Activated T-helper 17 cell treated with anti-CD3 and anti-CD28 coated beads, Interleukin-2, amount 50 U/mL, for 72 hours (primary cell): Measurements from ENCODE around the gene TPSD1. TPM values are rescaled to one million over a fixed set of nuclear protein-coding genes. Genes with fewer than 3 reads are reported as not detected.
A peak's percentile ranks its signal among the peaks of the same experiment; 100 is the strongest.

Source experiments
- ATAC-seq: fragments of 150-1000 bp; cut with Tn5 transposase; replicated peaks from 2 replicates; pipeline ENCODE4 v1.10.0; 2021; ENCODE audit warnings: mild to moderate bottlenecking, moderate library complexity
- H3K27ac Mint-ChIP-seq: one replicate; pipeline ENCODE4 v1.8.0; 2022; ENCODE audit warnings: mixed read lengths
- H3K27me3 Mint-ChIP-seq: one replicate; pipeline ENCODE4 v1.8.0; 2022; ENCODE audit warnings: mixed read lengths
- H3K36me3 Mint-ChIP-seq: one replicate; pipeline ENCODE4 v1.8.0; 2022; ENCODE audit warnings: low read depth, mild to moderate bottlenecking, mixed read lengths
- H3K4me1 Mint-ChIP-seq: one replicate; pipeline ENCODE4 v1.8.0; 2022; ENCODE audit warnings: mixed read lengths
- H3K4me3 Mint-ChIP-seq: one replicate; pipeline ENCODE4 v1.8.0; 2022; ENCODE audit warnings: mild to moderate bottlenecking, mixed read lengths
- H3K9me3 Mint-ChIP-seq: one replicate; pipeline ENCODE4 v1.8.0; 2022; ENCODE audit warnings: mixed read lengths
- total RNA-seq, 2 donors: library from RNA; stranded (reverse); gene quantifications; one replicate each; pipeline ENCODE4 v1.2.3, GENCODE V29; 2022

The TPSD1 gene
- total RNA-seq, 2 donors from 2014 or later, result not detected

DNA sequence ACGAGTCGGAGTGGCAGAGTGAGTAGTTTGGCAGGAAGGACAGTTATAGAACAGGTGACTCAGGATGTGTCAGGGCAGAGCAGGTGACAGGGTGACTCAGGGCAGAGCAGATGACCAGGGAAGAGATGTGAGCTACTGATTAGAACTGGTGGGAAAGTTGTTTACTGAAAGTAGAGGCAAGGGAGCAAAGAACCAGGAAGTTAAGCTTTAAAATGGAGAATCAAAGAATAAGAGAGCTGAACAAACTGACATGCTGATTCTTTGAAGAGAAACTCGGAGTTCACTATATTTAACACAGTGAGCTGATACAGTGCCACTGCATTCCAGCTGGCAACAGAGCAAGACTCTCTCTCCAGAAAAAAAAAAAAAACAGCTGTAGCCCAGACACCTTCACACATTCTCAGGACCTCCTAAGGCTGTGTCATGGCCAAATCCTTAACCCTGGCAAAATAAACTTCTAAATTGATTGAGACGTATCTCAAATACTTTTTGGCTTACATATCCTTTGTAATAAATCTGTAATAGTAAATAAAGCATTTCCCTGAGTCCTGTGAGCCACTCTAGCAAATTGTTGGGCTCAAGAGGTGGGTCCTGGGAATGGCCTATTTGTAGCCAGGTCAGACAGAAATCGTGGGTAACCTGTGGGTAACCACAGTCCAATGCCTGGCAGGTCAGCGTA is 41.3 kb downstream of the TPSD1 start:
- H3K4me3 Mint-ChIP-seq, result peak overlapping the region; percentile 1
- H3K27me3 Mint-ChIP-seq, result peaks cover 26% of the 10 kb centered on the region
- no peaks in the 10 kb centered on the region for H3K36me3 Mint-ChIP-seq
- H3K4me1 Mint-ChIP-seq, result peaks cover 6% of the 10 kb centered on the region
- peak; percentile 97 for ATAC-seq
- no peaks in the 10 kb centered on the region for H3K9me3 Mint-ChIP-seq
- peak overlapping the region; percentile 16 for H3K27ac Mint-ChIP-seq

DNA sequence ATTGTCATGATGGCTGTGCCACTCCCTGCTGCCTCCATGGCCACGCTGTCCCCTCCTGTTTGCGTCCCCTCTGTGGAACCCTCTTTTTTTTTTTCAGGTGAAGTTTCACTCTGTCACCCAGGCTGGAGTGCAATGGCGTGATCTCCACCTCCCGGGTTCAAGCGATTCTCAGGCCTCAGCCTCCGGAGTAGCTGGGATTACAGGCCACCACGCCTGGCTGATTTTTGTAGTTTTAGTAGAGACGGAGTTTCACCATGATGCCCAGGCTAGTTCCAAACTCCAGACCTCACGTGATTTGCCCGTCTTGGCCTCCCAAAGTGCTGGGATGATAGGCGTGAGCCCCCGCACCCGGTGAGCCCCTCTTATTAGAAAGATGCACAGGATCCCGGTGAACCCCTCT is 42.5 kb downstream of the TPSD1 start:
- no peaks in the 10 kb centered on the region for H3K36me3 Mint-ChIP-seq
- ATAC-seq, result no peak

DNA sequence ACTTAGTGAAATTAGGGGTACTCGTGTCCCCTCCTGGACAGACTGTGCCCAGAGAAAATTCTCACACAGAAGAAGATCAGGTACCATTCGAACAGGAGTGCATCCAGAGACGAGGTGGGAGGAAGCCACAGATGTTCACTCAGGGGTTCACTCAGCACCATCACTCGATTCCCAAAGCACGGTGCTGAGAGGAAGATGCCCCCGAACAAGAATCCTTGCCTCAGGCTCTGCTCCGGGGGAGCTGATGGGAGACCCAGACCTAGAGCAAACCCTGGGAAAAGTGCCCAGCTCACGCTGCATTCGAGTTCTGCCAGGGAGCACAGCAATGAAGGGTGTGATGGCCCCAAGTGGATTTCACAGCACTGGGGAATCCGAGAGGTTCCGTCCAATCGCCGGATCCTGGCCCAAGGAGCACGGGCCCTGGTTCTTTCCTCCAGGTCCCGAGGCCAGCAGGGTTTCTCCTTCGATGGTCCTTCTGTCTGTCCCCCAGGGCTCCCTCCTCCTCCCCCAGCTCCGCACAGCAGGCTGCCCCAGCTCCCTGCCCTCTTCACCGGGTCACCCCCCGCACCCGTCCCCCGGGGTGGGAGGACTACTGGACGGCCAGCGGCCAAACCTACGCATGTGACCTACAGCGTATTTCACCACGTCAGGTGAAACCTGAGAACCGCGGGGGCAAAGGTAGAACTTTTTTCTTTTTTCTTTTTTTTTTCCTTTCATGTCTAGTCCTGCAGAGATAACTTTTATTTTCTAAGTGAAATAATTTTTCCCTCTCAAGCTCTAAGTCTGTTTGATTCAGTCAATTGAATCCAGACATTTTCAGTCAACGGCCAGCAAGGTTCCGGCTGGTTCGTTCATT is 43.4 kb downstream of the TPSD1 start:
- peaks cover 16% of the 10 kb centered on the region for H3K27me3 Mint-ChIP-seq
- no peaks in the 10 kb centered on the region for H3K36me3 Mint-ChIP-seq
- ATAC-seq, result no peak
- no peak overlapping the region for H3K27ac Mint-ChIP-seq
- H3K9me3 Mint-ChIP-seq, result no peaks in the 10 kb centered on the region
- peaks cover 10% of the 10 kb centered on the region for H3K4me1 Mint-ChIP-seq
- no peak overlapping the region for H3K4me3 Mint-ChIP-seq

More for the DNA sequence above, 42.5 kb downstream of the TPSD1 start:
- H3K27me3 Mint-ChIP-seq, result peaks cover 22% of the 10 kb centered on the region
- no peak overlapping the region for H3K4me3 Mint-ChIP-seq
- H3K27ac Mint-ChIP-seq, result no peak overlapping the region
- peaks cover 6% of the 10 kb centered on the region for H3K4me1 Mint-ChIP-seq
- H3K9me3 Mint-ChIP-seq, result no peaks in the 10 kb centered on the region

DNA sequence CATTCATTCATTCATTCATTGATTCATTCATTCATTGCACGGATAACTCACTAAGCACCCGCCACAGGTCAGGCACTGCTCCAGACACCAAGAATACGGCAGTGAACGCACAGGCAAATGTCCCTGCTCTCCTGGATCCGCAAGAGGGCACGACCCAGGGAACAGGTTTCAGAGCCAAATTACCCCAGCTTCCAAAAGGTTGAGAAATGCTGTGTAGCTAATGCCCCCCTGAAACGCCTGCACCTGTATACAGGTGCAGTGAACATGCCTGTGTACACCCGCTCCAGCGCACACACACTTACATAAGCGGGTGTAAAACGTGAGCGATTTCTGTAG is 44.0 kb downstream of the TPSD1 start:
- Mint-ChIP-seq H3K9me3 (no peaks in the 10 kb centered on the region), H3K27ac (no peak overlapping the region), H3K36me3 (no peaks in the 10 kb centered on the region), H3K4me3 (no peak overlapping the region), H3K27me3 (peaks cover 12% of the 10 kb centered on the region), H3K4me1 (peaks cover 10% of the 10 kb centered on the region)
- ATAC-seq, result no peak

DNA sequence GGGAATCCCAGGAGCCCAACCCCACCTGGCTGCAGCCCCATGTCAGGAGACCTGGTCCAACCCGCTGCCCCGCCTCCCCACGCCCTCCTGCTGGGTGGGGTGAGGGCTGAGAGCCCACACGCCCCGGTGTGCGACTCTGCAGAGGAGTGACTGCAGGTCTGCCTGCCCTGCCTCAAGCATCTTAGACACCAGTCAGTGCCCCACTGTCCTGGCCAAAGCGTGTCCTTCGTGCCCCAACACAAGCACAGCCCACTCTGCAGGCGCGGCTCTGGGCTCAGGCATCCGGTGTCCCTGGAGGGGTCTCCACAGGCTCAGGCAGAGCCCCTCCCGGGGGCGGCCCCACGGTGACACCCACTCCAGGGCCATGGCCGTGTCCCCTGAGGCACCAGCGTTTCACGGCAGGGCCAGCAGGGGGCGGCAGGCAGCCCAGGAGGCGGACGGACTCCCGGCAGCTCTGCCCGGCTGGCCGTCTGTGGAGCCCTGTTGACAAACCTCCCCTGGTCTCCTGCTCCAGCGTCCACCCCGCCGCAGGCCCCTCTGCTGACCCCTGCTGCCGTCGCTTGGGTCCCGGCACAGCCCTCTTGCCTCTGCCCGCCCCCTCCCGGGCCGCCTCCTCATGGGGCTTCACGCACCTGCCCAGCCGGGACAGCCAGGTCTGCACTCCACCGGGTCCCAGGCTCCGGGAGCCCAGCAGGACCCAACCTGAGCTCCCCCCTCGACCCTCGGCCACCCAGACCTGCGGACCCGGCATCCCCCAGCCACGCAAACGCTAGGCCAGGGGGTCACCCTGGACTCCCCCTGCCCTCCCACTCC is 45.0 kb downstream of the TPSD1 start:
- Mint-ChIP-seq H3K9me3 (no peaks in the 10 kb centered on the region), H3K4me1 (peaks cover 10% of the 10 kb centered on the region), H3K4me3 (peak overlapping the region; percentile 37), H3K27ac (no peak overlapping the region), H3K27me3 (peaks cover 7% of the 10 kb centered on the region), H3K36me3 (no peaks in the 10 kb centered on the region)
- ATAC-seq, result peak; percentile 47

DNA sequence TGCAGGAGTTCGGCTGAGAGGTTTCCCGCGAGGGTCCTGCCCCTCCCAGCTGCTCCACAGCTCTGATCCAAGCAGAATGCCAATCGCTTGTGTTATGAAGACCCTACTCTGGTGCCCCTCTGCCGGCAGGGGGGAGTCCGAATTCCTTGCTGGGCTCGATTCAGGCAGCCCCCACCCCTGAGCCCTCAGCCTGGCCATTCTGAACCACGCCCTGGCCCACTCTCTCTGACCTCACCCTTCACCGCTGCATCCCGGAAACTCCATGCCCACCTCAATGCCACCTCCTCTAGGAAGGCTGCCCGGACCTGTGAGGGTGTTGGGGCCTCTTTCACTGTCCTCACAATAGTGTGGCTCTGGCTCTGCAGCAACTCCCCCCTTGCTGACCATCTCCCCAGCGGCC is 45.7 kb downstream of the TPSD1 start:
- Mint-ChIP-seq H3K4me1 (peaks cover 10% of the 10 kb centered on the region), H3K27me3 (peaks cover 7% of the 10 kb centered on the region), H3K27ac (peak overlapping the region; percentile 71), H3K36me3 (no peaks in the 10 kb centered on the region), H3K4me3 (peak overlapping the region; percentile 37), H3K9me3 (no peaks in the 10 kb centered on the region)
- ATAC-seq, result no peak

DNA sequence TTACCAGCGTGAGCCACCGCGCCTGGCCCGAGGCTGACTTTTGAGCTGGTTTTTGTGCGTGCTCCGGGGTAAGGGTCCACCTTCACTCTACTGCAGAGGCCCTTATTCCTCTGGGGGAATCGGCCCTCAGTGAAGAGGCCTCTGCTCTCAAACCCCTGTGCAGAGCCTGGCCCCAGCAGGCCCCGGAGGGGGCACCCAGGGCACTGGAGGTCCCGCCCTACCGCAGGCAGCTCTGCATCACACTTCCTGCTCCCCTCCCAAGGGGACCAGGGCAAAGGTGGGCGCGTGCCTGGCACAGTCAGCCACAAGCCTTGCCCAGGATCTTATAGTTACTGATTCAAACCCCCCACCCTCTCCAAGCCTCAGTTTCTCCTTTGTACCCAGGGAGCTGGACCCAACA is 50.0 kb downstream of the TPSD1 start:
- no peak for ATAC-seq
- H3K4me1 Mint-ChIP-seq, result peaks cover 10% of the 10 kb centered on the region
- H3K27me3 Mint-ChIP-seq, result no peaks in the 10 kb centered on the region
- no peaks in the 10 kb centered on the region for H3K9me3 Mint-ChIP-seq
- H3K36me3 Mint-ChIP-seq, result peaks cover 17% of the 10 kb centered on the region
- H3K4me3 Mint-ChIP-seq, result no peak overlapping the region
- no peak overlapping the region for H3K27ac Mint-ChIP-seq

DNA sequence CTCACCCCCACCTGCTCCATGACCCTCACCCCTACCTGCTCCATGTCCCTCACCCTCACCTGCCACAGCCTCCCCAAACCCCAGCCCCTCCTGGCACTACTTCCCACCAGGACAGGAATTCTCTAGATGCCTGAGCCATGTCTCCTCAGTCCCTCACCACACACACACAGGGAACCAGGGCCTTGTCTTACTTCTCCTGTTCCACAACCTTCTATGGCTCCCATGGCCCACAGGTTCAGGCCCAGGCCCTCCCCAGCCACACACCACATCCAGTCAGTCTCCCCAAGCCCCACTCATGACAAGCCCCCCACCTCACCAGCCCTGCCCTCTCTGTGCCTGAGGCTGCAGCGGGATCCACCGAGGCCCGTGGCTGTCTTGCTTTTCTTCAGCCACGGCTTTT is 50.5 kb downstream of the TPSD1 start:
- no peak for ATAC-seq
- H3K4me3 Mint-ChIP-seq, result peak overlapping the region; percentile 7
- H3K27me3 Mint-ChIP-seq, result no peaks in the 10 kb centered on the region
- H3K9me3 Mint-ChIP-seq, result no peaks in the 10 kb centered on the region
- peaks cover 23% of the 10 kb centered on the region for H3K36me3 Mint-ChIP-seq
- H3K4me1 Mint-ChIP-seq, result peaks cover 10% of the 10 kb centered on the region
- peak overlapping the region; percentile 44 for H3K27ac Mint-ChIP-seq

DNA sequence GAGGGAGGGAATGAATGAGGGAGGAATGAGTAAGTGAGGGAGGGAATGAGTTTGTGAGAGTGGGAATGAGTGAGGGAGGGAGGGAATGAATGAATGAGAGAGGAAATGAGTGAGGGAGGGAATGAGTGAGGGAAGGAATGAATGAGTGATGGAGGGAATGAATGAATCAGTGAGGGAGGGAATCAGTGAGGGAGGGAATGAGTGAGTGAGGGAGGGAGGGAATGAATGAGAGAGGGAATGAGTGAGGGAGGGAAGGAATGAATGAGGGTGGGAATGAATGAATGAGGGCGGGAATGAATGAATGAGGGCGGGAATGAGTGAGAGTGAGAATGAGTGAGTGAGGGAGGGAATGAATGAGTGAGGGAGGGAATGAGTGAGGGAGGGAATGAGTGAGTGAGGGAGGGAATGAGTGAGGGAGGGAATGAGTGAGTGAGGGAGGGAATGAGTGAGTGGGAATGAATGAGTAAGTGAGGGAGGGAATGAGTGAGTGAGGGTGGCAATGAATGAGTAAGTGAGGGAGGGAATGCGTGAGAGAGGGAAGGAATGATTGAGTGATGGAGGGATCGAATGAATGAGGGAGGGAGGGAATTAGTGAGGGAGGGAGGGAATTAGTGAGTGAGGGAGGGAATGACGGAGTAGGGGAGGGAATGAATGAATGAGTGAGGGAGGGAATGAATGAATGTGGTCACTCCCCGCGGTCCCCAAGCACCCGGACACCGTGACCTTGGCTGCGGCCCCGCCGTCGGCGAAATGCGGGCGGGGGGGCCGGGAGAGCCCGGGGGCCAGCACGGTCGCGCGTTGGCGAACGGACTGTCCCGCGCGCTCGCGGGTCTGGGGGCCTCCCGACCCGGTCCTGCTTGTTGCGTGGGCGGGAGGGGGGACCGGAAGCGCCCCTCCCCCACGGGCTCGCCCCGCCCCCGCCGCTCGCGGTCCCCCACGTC is 52.4 kb downstream of the TPSD1 start:
- peak overlapping the region; percentile 82 for H3K4me3 Mint-ChIP-seq
- H3K27me3 Mint-ChIP-seq, result no peaks in the 10 kb centered on the region
- H3K4me1 Mint-ChIP-seq, result peaks cover 5% of the 10 kb centered on the region
- peaks cover 36% of the 10 kb centered on the region for H3K36me3 Mint-ChIP-seq
- ATAC-seq, result peak; percentile 50
- peak overlapping the region; percentile 99 for H3K27ac Mint-ChIP-seq
- no peaks in the 10 kb centered on the region for H3K9me3 Mint-ChIP-seq

Other genes with a start within 250 kb of the TPSD1 start
- gene SSTR5, start 183.3 kb upstream of the TPSD1 start, total RNA-seq, result not detected
- not detected for gene C1QTNF8, start 159.8 kb upstream of the TPSD1 start, total RNA-seq
- 1 to 10 TPM; 1.4 to 1.9 TPM for gene CACNA1H, start 103.0 kb upstream of the TPSD1 start, total RNA-seq
- gene TPSG1, start 30.8 kb upstream of the TPSD1 start, total RNA-seq, result not detected
- not detected for gene TPSB2, start 25.9 kb upstream of the TPSD1 start, total RNA-seq
- under 1 TPM; 0.29 to 0.32 TPM for gene TPSAB1, start 15.4 kb upstream of the TPSD1 start, total RNA-seq
- 100 to 1,000 TPM; 204 to 206 TPM for gene UBE2I, start 53.6 kb downstream of the TPSD1 start, total RNA-seq
- 1 to 10 TPM in 1 of 2 donors, under 1 TPM in 1; 0.71 to 2.2 TPM for gene BAIAP3, start 77.6 kb downstream of the TPSD1 start, total RNA-seq
- gene TSR3, start 95.8 kb downstream of the TPSD1 start, total RNA-seq, result 10 to 100 TPM; 36.7 to 64.2 TPM
- 10 to 100 TPM; 22.6 to 24.4 TPM for gene GNPTG, start 95.9 kb downstream of the TPSD1 start, total RNA-seq
- gene UNKL, start 158.6 kb downstream of the TPSD1 start, total RNA-seq, result 10 to 100 TPM; 36.4 to 76.4 TPM
- 10 to 100 TPM; 12.1 to 23.1 TPM for gene UQCC4, start 164.7 kb downstream of the TPSD1 start, total RNA-seq
- not detected for gene PERCC1, start 175.0 kb downstream of the TPSD1 start, total RNA-seq
- 1 to 10 TPM; 2.1 to 3.7 TPM for gene CCDC154, start 188.5 kb downstream of the TPSD1 start, total RNA-seq
- 10 to 100 TPM; 44.8 to 63.9 TPM for gene CLCN7, start 219.0 kb downstream of the TPSD1 start, total RNA-seq
- gene PTX4, start 232.9 kb downstream of the TPSD1 start, total RNA-seq, result not detected
- gene TELO2, start 237.3 kb downstream of the TPSD1 start, total RNA-seq, result 10 to 100 TPM; 49.2 to 67.9 TPM